Measurements from ENCODE around the gene UGT1A5.

UGT1A5 gene

DNA sequence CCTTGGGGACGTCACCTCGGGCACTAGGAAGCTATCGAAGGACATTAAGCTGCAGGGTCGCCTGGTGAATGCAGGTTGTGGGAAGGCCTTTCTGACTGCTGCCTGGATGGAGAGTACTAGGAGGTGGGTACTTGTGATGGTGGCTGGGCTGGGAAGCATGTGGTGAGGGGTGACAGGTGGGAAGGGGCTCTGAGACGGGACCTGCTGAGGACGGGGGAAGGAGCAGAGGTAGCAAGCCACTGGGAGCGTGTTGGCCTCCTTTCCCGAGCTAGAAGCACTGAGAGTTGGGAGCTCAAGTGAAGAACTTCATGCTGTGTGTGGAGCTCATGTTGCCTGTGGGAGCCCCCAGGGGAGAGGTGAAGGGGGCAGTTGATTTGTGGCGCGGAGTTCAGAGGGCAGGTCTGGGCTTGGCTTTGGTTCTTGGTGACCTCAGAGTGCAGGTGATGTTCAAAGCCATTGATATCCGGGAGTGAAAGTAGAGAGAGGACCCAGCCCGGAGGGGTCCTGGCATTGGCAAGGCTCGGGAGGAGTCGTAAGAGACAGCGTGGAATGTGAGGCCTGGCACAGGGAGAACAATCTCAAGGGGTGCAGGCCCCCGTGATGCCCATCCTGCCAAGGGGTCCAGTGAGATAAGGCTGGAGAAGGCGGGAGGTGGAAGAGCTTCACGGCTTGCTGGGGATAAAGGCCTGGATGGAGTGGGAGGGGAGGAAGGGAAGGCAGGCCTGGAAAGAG is 78.6 kb downstream of the UGT1A5 start:
- H3K9ac ChIP-seq = no peak overlapping the region
- H3K27me3 ChIP-seq (ENCODE audit: control insufficient read depth, insufficient read depth, low read length) = no peaks in the 10 kb centered on the region
- H3K4me2 ChIP-seq (ENCODE audit: low read length) = no peak overlapping the region
- TF ChIP-seq, protein P1, sequence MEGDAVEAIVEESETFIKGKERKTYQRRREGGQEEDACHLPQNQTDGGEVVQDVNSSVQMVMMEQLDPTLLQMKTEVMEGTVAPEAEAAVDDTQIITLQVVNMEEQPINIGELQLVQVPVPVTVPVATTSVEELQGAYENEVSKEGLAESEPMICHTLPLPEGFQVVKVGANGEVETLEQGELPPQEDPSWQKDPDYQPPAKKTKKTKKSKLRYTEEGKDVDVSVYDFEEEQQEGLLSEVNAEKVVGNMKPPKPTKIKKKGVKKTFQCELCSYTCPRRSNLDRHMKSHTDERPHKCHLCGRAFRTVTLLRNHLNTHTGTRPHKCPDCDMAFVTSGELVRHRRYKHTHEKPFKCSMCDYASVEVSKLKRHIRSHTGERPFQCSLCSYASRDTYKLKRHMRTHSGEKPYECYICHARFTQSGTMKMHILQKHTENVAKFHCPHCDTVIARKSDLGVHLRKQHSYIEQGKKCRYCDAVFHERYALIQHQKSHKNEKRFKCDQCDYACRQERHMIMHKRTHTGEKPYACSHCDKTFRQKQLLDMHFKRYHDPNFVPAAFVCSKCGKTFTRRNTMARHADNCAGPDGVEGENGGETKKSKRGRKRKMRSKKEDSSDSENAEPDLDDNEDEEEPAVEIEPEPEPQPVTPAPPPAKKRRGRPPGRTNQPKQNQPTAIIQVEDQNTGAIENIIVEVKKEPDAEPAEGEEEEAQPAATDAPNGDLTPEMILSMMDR (IDR thresholded peaks at IDR 0.05) = no peak
- no peak overlapping the region for H3K27ac ChIP-seq
- H3K79me2 ChIP-seq = no peaks in the 10 kb centered on the region
- H3K4me3 ChIP-seq (ENCODE audit: low read depth, low read length) = no peak overlapping the region
- no peaks in the 10 kb centered on the region for H3K36me3 ChIP-seq (ENCODE audit: control insufficient read depth, insufficient read depth, low read length)
- no peaks in the 10 kb centered on the region for H3K4me1 ChIP-seq
- no peak overlapping the region for H2AFZ ChIP-seq
- H3K9me3 ChIP-seq (ENCODE audit: control insufficient read depth, low read length) = no peaks in the 10 kb centered on the region

DNA sequence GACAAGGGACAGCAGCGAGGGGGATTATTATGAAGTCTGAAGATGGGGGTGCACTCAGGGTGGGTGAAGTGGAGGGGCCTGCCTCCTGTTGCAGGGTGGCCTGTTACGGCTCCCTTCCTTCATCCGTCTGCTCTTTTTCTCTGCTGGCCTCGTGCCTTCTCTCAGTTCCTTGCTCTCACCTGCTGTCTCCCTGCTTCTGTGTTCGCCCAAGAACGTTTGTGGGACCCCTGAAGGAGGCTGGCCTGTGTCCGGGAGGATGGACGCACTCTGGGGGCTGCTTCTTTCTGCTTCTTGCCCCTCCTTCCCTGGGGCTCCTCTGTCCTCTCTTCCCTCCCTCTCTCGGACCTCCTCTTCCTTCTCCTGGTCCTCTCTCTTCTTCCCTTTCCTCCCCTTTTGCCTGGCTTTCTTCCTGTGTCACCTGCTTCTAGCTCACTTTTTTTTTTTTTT is 79.2 kb downstream of the UGT1A5 start:
- Histone ChIP-seq H3K4me2 (ENCODE audit: low read length) (no peak overlapping the region), H3K4me1 (no peaks in the 10 kb centered on the region), H3K27ac (no peak overlapping the region), H3K4me3 (ENCODE audit: low read depth, low read length) (no peak overlapping the region), H3K79me2 (no peaks in the 10 kb centered on the region), H3K27me3 (ENCODE audit: control insufficient read depth, insufficient read depth, low read length) (no peaks in the 10 kb centered on the region), H3K9me3 (ENCODE audit: control insufficient read depth, low read length) (no peaks in the 10 kb centered on the region), H3K9ac (no peak overlapping the region), H2AFZ (no peak overlapping the region), H3K36me3 (ENCODE audit: control insufficient read depth, insufficient read depth, low read length) (no peaks in the 10 kb centered on the region)
- TF ChIP-seq, protein P1 (IDR thresholded peaks at IDR 0.05) = no peak

DNA sequence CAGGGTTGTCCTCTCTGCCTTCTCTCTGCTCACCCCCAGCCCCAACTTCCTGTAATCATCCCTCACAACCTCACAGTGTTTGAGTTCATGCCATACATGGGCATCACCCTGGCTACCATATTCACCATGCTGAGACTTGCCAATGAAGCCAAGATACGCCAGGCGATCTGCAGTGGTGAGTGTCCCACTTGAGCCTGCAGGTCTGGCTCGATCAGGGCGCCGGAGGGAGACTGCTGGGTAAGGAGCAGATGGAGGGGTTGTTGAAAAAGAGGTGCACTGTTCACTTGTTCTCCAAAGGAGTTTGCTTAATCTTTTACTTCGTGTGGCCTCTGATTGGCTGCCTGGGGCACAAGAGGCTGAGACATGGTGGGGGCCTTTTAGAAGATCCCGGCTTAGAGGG is 80.0 kb downstream of the UGT1A5 start:
- H2AFZ ChIP-seq = no peak overlapping the region
- H3K79me2 ChIP-seq = no peaks in the 10 kb centered on the region
- no peaks in the 10 kb centered on the region for H3K36me3 ChIP-seq (ENCODE audit: control insufficient read depth, insufficient read depth, low read length)

DNA sequence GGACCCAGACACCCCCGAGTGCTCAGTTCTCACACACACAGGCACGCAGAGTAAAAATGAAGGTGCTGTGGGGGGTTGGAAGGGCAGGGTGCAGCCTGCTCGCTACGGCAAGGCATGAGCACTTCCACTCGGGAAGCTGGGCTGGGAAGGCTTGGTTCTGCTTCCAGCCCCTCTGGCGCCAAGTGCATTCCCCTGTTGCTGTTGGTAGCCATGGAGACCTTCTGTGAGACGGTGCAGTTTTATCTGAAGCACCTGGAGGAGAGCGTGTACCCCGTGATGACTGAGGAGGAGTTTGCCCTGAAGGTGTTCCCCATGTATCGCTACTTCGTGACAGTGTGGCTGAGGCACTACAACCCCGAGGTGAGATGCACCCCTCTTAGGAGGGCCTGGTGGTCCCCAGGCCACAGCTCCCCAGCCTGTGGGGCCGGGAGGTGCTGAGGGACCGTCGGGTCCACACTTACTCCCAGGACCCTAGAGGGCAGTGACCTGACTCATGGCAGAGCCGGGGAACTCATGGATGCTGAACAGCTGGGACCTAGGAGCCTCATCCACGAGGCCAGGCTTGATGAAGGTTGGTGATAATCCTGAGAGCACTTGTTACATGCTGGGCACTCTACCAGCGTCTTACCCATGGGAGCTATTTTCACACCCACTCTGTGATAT is 80.9 kb downstream of the UGT1A5 start:
- TF ChIP-seq, protein P1 (IDR thresholded peaks at IDR 0.05) = no peak
- no peak overlapping the region for H3K4me2 ChIP-seq (ENCODE audit: low read length)
- H3K9me3 ChIP-seq (ENCODE audit: control insufficient read depth, low read length) = no peaks in the 10 kb centered on the region
- no peaks in the 10 kb centered on the region for H3K4me1 ChIP-seq
- H3K79me2 ChIP-seq = no peaks in the 10 kb centered on the region
- H3K4me3 ChIP-seq (ENCODE audit: low read depth, low read length) = no peak overlapping the region
- H3K36me3 ChIP-seq (ENCODE audit: control insufficient read depth, insufficient read depth, low read length) = no peaks in the 10 kb centered on the region
- no peaks in the 10 kb centered on the region for H3K27me3 ChIP-seq (ENCODE audit: control insufficient read depth, insufficient read depth, low read length)
- H2AFZ ChIP-seq = no peak overlapping the region
- H3K27ac ChIP-seq = no peak overlapping the region
- H3K9ac ChIP-seq = no peak overlapping the region

More for the DNA sequence above, 80.0 kb downstream of the UGT1A5 start:
- no peaks in the 10 kb centered on the region for H3K27me3 ChIP-seq (ENCODE audit: control insufficient read depth, insufficient read depth, low read length)
- H3K27ac ChIP-seq = no peak overlapping the region
- TF ChIP-seq, protein P1 (IDR thresholded peaks at IDR 0.05) = no peak
- no peak overlapping the region for H3K4me2 ChIP-seq (ENCODE audit: low read length)
- H3K9me3 ChIP-seq (ENCODE audit: control insufficient read depth, low read length) = no peaks in the 10 kb centered on the region
- H3K9ac ChIP-seq = no peak overlapping the region
- no peaks in the 10 kb centered on the region for H3K4me1 ChIP-seq
- H3K4me3 ChIP-seq (ENCODE audit: low read depth, low read length) = no peak overlapping the region

Measured in parathyroid adenoma (tissue), 2 donors.